ENCODE data around the gene GIT1.

DNA sequence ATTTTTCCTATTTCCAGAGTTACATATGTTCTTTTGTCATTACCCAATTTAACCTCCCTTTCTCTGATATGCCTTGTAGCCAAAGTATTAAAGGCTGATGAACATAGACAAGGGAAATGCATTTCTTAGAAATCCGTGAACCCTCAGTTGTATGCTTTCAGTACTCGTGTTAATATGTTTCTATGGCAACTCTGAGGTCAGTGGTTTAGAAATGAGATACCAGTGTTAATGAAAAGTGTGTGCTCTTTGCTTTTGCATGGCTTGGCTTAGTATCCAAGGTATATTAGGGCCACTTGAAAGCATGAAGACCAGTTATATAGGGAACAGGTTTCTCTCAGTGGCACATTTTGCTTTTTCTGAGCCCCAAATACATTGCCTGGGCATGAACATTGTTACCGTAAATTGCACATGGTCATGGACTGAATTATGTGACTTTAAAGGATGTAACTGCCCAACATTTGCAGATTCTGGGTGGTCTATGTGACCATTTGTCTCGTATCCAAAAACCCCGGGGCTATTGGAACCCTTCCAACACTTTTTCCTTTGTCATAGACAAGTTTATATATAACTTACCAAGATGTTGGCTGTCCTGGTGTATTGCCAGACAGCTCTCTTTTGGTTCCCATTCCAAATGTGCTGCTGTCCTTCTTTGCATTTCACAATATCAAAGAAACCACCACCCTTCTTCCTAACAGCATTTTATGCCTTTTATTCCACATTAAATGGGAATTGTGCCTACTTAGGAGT is 40.1 kb downstream of the GIT1 start:
- TF ChIP-seq, protein P1, sequence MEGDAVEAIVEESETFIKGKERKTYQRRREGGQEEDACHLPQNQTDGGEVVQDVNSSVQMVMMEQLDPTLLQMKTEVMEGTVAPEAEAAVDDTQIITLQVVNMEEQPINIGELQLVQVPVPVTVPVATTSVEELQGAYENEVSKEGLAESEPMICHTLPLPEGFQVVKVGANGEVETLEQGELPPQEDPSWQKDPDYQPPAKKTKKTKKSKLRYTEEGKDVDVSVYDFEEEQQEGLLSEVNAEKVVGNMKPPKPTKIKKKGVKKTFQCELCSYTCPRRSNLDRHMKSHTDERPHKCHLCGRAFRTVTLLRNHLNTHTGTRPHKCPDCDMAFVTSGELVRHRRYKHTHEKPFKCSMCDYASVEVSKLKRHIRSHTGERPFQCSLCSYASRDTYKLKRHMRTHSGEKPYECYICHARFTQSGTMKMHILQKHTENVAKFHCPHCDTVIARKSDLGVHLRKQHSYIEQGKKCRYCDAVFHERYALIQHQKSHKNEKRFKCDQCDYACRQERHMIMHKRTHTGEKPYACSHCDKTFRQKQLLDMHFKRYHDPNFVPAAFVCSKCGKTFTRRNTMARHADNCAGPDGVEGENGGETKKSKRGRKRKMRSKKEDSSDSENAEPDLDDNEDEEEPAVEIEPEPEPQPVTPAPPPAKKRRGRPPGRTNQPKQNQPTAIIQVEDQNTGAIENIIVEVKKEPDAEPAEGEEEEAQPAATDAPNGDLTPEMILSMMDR (IDR thresholded peaks at IDR 0.05; ENCODE audit: insufficient read depth, low read length): no peak
- TF ChIP-seq POLR2AphosphoS5 (IDR thresholded peaks at IDR 0.05; ENCODE audit: low read depth): no peak
- TF ChIP-seq, protein P2, sequence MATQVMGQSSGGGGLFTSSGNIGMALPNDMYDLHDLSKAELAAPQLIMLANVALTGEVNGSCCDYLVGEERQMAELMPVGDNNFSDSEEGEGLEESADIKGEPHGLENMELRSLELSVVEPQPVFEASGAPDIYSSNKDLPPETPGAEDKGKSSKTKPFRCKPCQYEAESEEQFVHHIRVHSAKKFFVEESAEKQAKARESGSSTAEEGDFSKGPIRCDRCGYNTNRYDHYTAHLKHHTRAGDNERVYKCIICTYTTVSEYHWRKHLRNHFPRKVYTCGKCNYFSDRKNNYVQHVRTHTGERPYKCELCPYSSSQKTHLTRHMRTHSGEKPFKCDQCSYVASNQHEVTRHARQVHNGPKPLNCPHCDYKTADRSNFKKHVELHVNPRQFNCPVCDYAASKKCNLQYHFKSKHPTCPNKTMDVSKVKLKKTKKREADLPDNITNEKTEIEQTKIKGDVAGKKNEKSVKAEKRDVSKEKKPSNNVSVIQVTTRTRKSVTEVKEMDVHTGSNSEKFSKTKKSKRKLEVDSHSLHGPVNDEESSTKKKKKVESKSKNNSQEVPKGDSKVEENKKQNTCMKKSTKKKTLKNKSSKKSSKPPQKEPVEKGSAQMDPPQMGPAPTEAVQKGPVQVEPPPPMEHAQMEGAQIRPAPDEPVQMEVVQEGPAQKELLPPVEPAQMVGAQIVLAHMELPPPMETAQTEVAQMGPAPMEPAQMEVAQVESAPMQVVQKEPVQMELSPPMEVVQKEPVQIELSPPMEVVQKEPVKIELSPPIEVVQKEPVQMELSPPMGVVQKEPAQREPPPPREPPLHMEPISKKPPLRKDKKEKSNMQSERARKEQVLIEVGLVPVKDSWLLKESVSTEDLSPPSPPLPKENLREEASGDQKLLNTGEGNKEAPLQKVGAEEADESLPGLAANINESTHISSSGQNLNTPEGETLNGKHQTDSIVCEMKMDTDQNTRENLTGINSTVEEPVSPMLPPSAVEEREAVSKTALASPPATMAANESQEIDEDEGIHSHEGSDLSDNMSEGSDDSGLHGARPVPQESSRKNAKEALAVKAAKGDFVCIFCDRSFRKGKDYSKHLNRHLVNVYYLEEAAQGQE (IDR thresholded peaks at IDR 0.05; ENCODE audit: insufficient replicate concordance, low read depth): no peak
